MCF 10A (cell line): ENCODE results near the gene ERN2. TPM values are rescaled to one million over a fixed set of nuclear protein-coding genes. Genes with fewer than 3 reads are reported as not detected.

Experiments used
- BruUV-seq: library from RNA; stranded (reverse); fragments of 400-500 nt; replicated peaks from 2 replicates; lab custom pipeline; 2021; lab: Mats Ljungman, UMichigan
- CTCF ChIA-PET: fragments of 300-600 bp; sonication (Branson Sonifier 250); formaldehyde crosslinking; extraction: SDS; loops from one replicate; lab custom pipeline; 2021; ENCODE audit warnings: antibody characterized with exemption, inconsistent platforms; lab: Yijun Ruan, JAX
- POLR2A ChIA-PET: fragments of 300-600, 350-650 bp; sonication (Branson Sonifier 250); formaldehyde crosslinking; extraction: SDS; loops from one replicate; lab custom pipeline; 2020; ENCODE audit warnings: antibody characterized with exemption, inconsistent platforms; lab: Yijun Ruan, JAX
- DNase-seq: peaks from one replicate; pipeline ENCODE4 v3.0.0-alpha.2; 2018; ENCODE audit not compliant: unreplicated experiment
- H3K27ac Mint-ChIP-seq: one replicate; pipeline ENCODE4 v1.8.0; 2022; ENCODE audit warnings: mild to moderate bottlenecking, low read depth, mixed read lengths; ENCODE audit not compliant: unreplicated experiment
- H3K27me3 Mint-ChIP-seq: one replicate; pipeline ENCODE4 v1.8.0; 2022; ENCODE audit warnings: mixed read lengths; ENCODE audit not compliant: insufficient read depth, unreplicated experiment
- H3K36me3 Mint-ChIP-seq: one replicate; pipeline ENCODE4 v1.8.0; 2022; ENCODE audit warnings: mild to moderate bottlenecking, moderate library complexity, mixed read lengths; ENCODE audit not compliant: insufficient read depth, unreplicated experiment
- H3K4me1 Mint-ChIP-seq: one replicate; pipeline ENCODE4 v1.8.0; 2022; ENCODE audit warnings: mixed read lengths; ENCODE audit not compliant: insufficient read depth, unreplicated experiment
- H3K4me3 Mint-ChIP-seq: one replicate; pipeline ENCODE4 v1.8.0; 2022; ENCODE audit warnings: mild to moderate bottlenecking, moderate library complexity, mixed read lengths; ENCODE audit not compliant: unreplicated experiment
- H3K9me3 Mint-ChIP-seq: one replicate; pipeline ENCODE4 v1.8.0; 2022; ENCODE audit warnings: mixed read lengths; ENCODE audit not compliant: unreplicated experiment
- intact Hi-C: fragments of 100-400 bp; cut with micrococcal nuclease; formaldehyde crosslinking; loops from 2 replicates; pipeline ENCODE4 v1.14.1; 2022
- total RNA-seq: library from RNA; stranded (reverse); gene quantifications from 2 replicates; pipeline ENCODE4 v1.2.3, GENCODE V29; 2022
- TF ChIP-seq, protein P1 (sequence below): fragments of 200-600 bp; IDR thresholded peaks from one replicate; pipeline ENCODE4 v1.8.0; 2022; ENCODE audit warnings: antibody characterized with exemption, mild to moderate bottlenecking; ENCODE audit not compliant: unreplicated experiment

Gene ERN2
- total RNA-seq, 1 experiment from 2014 or later: not detected

- ChIA-PET POLR2A (interaction anchor here (0.7 to 1.1 kb wide), 2 partner anchors 13 to 23 kb away, joined by 3 read pairs; partner anchors contain the start of gene PLK1), CTCF (interaction anchor here (0.6 kb wide), 2 partner anchors 35 to 252 kb away, joined by 3 to 4 read pairs; no protein-coding TSS in a partner anchor)
- no peak overlapping the region for H3K4me3 Mint-ChIP-seq
- no peak for DNase-seq
- TF ChIP-seq, protein P1, sequence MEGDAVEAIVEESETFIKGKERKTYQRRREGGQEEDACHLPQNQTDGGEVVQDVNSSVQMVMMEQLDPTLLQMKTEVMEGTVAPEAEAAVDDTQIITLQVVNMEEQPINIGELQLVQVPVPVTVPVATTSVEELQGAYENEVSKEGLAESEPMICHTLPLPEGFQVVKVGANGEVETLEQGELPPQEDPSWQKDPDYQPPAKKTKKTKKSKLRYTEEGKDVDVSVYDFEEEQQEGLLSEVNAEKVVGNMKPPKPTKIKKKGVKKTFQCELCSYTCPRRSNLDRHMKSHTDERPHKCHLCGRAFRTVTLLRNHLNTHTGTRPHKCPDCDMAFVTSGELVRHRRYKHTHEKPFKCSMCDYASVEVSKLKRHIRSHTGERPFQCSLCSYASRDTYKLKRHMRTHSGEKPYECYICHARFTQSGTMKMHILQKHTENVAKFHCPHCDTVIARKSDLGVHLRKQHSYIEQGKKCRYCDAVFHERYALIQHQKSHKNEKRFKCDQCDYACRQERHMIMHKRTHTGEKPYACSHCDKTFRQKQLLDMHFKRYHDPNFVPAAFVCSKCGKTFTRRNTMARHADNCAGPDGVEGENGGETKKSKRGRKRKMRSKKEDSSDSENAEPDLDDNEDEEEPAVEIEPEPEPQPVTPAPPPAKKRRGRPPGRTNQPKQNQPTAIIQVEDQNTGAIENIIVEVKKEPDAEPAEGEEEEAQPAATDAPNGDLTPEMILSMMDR: no peak
- intact Hi-C loops: no loop called here
- no peak overlapping the region for H3K27ac Mint-ChIP-seq
- H3K9me3 Mint-ChIP-seq: no peaks in the 10 kb centered on the region
- BruUV-seq: no TSS peak
- no peaks in the 10 kb centered on the region for H3K4me1 Mint-ChIP-seq
- H3K36me3 Mint-ChIP-seq: peaks cover 13% of the 10 kb centered on the region
- no peaks in the 10 kb centered on the region for H3K27me3 Mint-ChIP-seq
Measured at GRCh38 chr16:23692190-23692837, 20.7 kb downstream of the ERN2 start.

- CTCF ChIA-PET: interaction anchor here (0.6 to 1.7 kb wide), 3 partner anchors 12 to 115 kb away, joined by 3 to 6 read pairs (median 3); partner anchors contain the start of genes NDUFAB1 and PLK1
- H3K4me3 Mint-ChIP-seq: no peak overlapping the region
- H3K4me1 Mint-ChIP-seq: no peaks in the 10 kb centered on the region
- TF ChIP-seq, protein P1: no peak
- peaks cover 18% of the 10 kb centered on the region for H3K36me3 Mint-ChIP-seq
- intact Hi-C loops: no loop called here
- no peaks in the 10 kb centered on the region for H3K9me3 Mint-ChIP-seq
- DNase-seq: peak; percentile 60
- POLR2A ChIA-PET: interaction anchor here (0.6 to 1.1 kb wide), 2 partner anchors 12 to 223 kb away, joined by 3 read pairs; partner anchors contain the start of gene PLK1
- no TSS peak for BruUV-seq
- no peaks in the 10 kb centered on the region for H3K27me3 Mint-ChIP-seq
- H3K27ac Mint-ChIP-seq: no peak overlapping the region
Measured at GRCh38 chr16:23691483-23692189, 21.4 kb downstream of the ERN2 start.

- CTCF ChIA-PET: interaction anchor here (0.6 to 1.7 kb wide), 5 partner anchors 12 to 340 kb away, joined by 3 to 6 read pairs (median 3); partner anchors contain the start of genes NDUFAB1 and PLK1
- no peak overlapping the region for H3K27ac Mint-ChIP-seq
Measured at GRCh38 chr16:23690771-23691482, 22.1 kb downstream of the ERN2 start.

More at GRCh38 chr16:23690771-23691482, 22.1 kb downstream of the ERN2 start:
- no TSS peak for BruUV-seq
- DNase-seq: no peak
- no peaks in the 10 kb centered on the region for H3K27me3 Mint-ChIP-seq
- intact Hi-C loops: no loop called here
- POLR2A ChIA-PET: interaction anchor here (0.6 kb wide), 1 partner anchor 222 kb away, joined by 3 read pairs; no protein-coding TSS in a partner anchor
- H3K9me3 Mint-ChIP-seq: no peaks in the 10 kb centered on the region
- peaks cover 18% of the 10 kb centered on the region for H3K36me3 Mint-ChIP-seq
- no peak overlapping the region for H3K4me3 Mint-ChIP-seq
- TF ChIP-seq, protein P1: no peak
- H3K4me1 Mint-ChIP-seq: no peaks in the 10 kb centered on the region
